Uterus (tissue), 4 donors: ENCODE measurements around the gene MYO18B. TPM values are rescaled to one million over a fixed set of nuclear protein-coding genes. Genes with fewer than 3 reads are reported as not detected.

Experiments used
- DNase-seq, 2 donors: peaks; one replicate each; pipeline ENCODE4 v3.0.0-alpha.2; 2019 to 2020
- H3K27ac ChIP-seq, 2 donors: fragments of 200-600 bp; sonication (generic); 1 replicate in 1 of 2; 2 replicates in 1 of 2; pipeline ENCODE4 v1.5.1; 2016 to 2018
- H3K27me3 ChIP-seq, 2 donors: fragments of 200-600 bp; sonication (generic); one replicate each; pipeline ENCODE4 v1.5.1; 2018 to 2019; ENCODE audit warnings: control low read depth in 1 of 2
- H3K36me3 ChIP-seq, 2 donors: fragments of 200-600 bp; sonication (generic); one replicate each; pipeline ENCODE4 v1.5.1; 2019; ENCODE audit warnings: control low read depth in 1 of 2
- H3K4me1 ChIP-seq, 2 donors: fragments of 200-600 bp; sonication (generic); one replicate each; pipeline ENCODE4 v1.5.1; 2018 to 2019; ENCODE audit warnings: control low read depth in 1 of 2
- H3K4me3 ChIP-seq, 2 donors: fragments of 200-600 bp; sonication (generic); 1 replicate in 1 of 2; 2 replicates in 1 of 2; pipeline ENCODE4 v1.5.1; 2018 to 2019; ENCODE audit warnings: mild to moderate bottlenecking in 1 of 2
- H3K9me3 ChIP-seq, 2 donors: fragments of 200-600 bp; sonication (generic); one replicate each; pipeline ENCODE4 v1.5.1; 2019; ENCODE audit warnings: control low read depth in 1 of 2
- POLR2A ChIP-seq, 2 donors: fragments of 450-650 bp; IDR thresholded peaks; one replicate each; pipeline ENCODE4 v1.6.1; 2016; ENCODE audit warnings: antibody characterized with exemption in 2 of 2, mild to moderate bottlenecking in 1 of 2, moderate library complexity in 1 of 2
- intact Hi-C: fragments of 100-400 bp; cut with DNase I; formaldehyde crosslinking; loops from one replicate; pipeline ENCODE4 v1.15.1; 2023; ENCODE audit warnings: low total_unique reads
- total RNA-seq, 4 donors: library from RNA; depleted of rRNA in 3 of 4; stranded (reverse); fragments of >200 nt in 3 of 4; gene quantifications; one replicate each; pipeline versions ENCODE4 v1.1.0 to v1.2.4, GENCODE V29; 2014 to 2023
- TF ChIP-seq, protein P1 (sequence below), 4 experiments: fragments of 200-600 bp in 2 of 4; fragments of 450-650 bp in 2 of 4; sonication (generic) in 2 of 4; IDR thresholded peaks; one replicate each; pipeline ENCODE4 v1.5.1; 2016 to 2019; ENCODE audit warnings: antibody characterized with exemption in 4 of 4, mild to moderate bottlenecking in 2 of 4, moderate library complexity in 1 of 4
- donor health status: DM: yes; HTN: yes; CAD: no.

Gene MYO18B
- total RNA-seq, 4 donors from 2014 or later, result 0.41 to 0.43 TPM; not detected in 2

DNA sequence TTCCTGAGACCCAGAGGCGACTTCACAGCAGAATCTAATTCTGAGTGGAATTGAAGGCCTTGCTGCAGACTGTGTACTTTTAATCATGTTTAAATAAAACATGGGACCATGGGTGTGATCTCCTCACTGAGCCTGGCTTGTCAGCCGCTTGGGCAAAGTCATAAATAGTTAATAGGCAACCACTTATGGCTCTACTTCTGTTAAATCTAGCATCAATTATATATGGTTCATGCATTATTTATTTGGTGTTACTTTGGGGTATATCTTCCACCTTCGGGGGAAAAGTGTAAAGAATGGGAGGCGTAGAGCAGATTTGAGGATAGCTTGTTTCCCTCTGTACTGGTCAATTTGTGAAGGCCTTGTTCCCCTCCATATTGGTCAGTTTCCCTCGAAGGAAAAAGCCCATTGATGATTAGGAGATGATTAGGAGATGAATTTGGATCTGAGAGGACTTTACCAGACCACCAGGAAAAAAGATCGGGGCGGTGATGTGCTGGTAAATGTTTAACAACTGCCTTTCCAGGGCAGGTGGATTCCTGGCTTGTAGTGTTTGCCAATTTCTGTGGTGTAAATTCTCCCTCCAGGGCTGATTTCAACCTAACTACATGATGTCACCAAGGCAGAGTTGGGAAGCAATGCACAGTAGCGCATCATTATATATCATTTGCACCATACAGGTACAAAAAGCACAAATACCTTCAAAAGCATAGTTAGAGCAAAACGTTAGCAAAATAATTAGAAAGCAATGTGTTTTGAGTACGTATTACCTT is 223.2 kb downstream of the MYO18B start:
- Histone ChIP-seq H3K36me3 (no peaks in the 10 kb centered on the region), H3K4me3 (no peak overlapping the region), H3K27ac (no peak overlapping the region), H3K4me1 (no peaks in the 10 kb centered on the region), H3K9me3 (no peaks in the 10 kb centered on the region), H3K27me3 (no peaks in the 10 kb centered on the region)
- no peak for DNase-seq
- TF ChIP-seq POLR2A (IDR thresholded peaks at IDR 0.05), result no peak
- TF ChIP-seq, protein P1, sequence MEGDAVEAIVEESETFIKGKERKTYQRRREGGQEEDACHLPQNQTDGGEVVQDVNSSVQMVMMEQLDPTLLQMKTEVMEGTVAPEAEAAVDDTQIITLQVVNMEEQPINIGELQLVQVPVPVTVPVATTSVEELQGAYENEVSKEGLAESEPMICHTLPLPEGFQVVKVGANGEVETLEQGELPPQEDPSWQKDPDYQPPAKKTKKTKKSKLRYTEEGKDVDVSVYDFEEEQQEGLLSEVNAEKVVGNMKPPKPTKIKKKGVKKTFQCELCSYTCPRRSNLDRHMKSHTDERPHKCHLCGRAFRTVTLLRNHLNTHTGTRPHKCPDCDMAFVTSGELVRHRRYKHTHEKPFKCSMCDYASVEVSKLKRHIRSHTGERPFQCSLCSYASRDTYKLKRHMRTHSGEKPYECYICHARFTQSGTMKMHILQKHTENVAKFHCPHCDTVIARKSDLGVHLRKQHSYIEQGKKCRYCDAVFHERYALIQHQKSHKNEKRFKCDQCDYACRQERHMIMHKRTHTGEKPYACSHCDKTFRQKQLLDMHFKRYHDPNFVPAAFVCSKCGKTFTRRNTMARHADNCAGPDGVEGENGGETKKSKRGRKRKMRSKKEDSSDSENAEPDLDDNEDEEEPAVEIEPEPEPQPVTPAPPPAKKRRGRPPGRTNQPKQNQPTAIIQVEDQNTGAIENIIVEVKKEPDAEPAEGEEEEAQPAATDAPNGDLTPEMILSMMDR (IDR thresholded peaks at IDR 0.05), result no peak
- intact Hi-C loops, result no loop called here

DNA sequence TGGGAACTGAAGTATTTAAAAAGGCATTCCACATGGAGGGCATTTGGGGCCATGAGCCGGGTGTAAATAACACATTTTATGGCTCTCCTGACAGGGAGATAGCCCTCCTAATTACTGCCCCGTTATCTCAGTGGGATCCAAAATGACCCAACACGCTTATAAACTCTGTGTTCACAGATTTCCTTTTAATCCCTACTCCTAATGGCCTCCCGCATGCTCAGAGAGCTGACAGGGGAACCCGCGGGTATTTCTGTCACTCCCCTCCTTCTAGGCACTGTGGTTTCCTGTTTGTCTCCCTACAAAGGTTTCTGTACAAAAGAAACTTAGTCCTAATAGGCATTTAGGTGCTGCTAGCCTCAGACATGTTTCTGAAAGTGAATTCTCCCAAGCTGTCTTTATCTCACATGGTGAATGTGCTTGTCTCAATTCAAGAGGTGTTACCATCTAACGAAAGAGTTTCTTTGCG is 224.5 kb downstream of the MYO18B start:
- TF ChIP-seq, protein P1 (IDR thresholded peaks at IDR 0.05), result no peak

DNA sequence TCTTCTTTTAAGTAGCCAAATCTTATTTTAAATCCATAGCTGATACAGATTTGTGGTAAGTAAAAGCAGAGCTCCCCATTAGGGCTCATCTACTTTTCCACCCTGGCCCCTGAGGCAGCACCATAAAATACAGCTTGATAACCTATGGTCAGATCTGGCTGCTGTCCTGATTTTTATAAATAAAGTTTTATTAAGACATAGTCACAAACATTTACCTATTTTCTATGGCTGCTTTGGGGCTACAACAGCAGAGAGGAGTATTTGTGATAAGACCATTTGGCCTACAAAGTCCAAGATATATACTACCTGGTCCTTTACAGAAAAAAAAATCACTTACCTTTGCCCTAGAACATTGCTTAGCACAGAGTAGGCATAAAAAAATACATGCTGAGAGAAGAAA is 227.3 kb downstream of the MYO18B start:
- TF ChIP-seq, protein P1 (IDR thresholded peaks at IDR 0.05), result no peak
- TF ChIP-seq POLR2A (IDR thresholded peaks at IDR 0.05), result no peak
- no peak for DNase-seq
- intact Hi-C loops, result no loop called here
- no peaks in the 10 kb centered on the region for H3K36me3 ChIP-seq
- H3K9me3 ChIP-seq, result no peaks in the 10 kb centered on the region
- no peaks in the 10 kb centered on the region for H3K27me3 ChIP-seq
- H3K4me3 ChIP-seq, result no peak overlapping the region
- no peak overlapping the region for H3K27ac ChIP-seq
- no peaks in the 10 kb centered on the region for H3K4me1 ChIP-seq

More for the DNA sequence above, 224.5 kb downstream of the MYO18B start:
- H3K27ac ChIP-seq, result no peak overlapping the region
- H3K9me3 ChIP-seq, result no peaks in the 10 kb centered on the region
- no peaks in the 10 kb centered on the region for H3K27me3 ChIP-seq
- no peak for DNase-seq
- no peak overlapping the region for H3K4me3 ChIP-seq
- no peaks in the 10 kb centered on the region for H3K36me3 ChIP-seq
- H3K4me1 ChIP-seq, result no peaks in the 10 kb centered on the region
- intact Hi-C loops, result no loop called here

DNA sequence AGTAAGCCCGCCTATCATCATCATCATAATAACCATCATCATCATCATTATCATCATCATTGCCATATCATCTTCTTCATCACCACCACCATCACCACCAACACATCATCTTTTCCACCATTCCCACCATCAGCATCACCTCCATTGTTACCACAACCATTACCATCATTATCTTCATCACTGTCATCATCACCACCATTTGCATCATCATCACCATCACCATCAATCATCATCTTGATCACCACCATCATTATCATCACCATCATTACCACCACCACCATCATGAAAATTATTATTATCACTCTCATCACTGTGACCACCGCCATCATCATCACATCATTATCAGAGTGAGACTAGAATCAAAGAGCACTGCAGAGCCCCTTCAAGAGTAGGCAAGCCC is 227.9 kb downstream of the MYO18B start:
- no peaks in the 10 kb centered on the region for H3K4me1 ChIP-seq
- intact Hi-C loops, result no loop called here
- no peak for DNase-seq
- no peaks in the 10 kb centered on the region for H3K36me3 ChIP-seq
- no peaks in the 10 kb centered on the region for H3K9me3 ChIP-seq
- H3K4me3 ChIP-seq, result no peak overlapping the region
- no peaks in the 10 kb centered on the region for H3K27me3 ChIP-seq
- no peak for TF ChIP-seq POLR2A (IDR thresholded peaks at IDR 0.05)
- TF ChIP-seq, protein P1 (IDR thresholded peaks at IDR 0.05), result no peak
- H3K27ac ChIP-seq, result no peak overlapping the region

DNA sequence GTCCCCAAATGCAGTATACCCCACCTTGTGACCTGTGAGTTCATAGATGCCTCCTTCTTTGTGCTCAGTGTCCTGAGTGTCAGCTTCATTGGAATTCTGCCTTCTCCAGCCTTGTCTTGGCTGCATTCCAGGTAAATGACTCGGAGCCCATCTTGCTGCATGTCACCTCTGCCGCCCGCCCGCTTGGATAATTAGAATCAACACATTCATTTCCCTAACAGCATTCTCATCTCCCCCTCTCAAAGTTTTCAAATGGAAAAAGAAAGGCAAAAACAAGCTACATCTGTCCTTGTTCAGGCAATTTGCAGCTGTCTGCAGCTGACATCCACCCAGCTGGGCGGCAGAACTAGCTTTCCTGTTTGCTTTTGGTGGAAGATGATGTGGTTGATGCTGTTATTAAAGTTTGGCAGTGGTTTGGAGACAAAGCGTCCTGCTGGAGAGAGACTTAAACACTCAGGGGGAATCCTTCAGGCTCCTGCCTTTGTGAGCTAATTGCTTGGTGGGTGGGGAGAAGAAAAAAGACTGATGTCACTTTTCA is 228.5 kb downstream of the MYO18B start:
- no peaks in the 10 kb centered on the region for H3K9me3 ChIP-seq
- no peaks in the 10 kb centered on the region for H3K27me3 ChIP-seq
- H3K4me3 ChIP-seq, result no peak overlapping the region
- H3K36me3 ChIP-seq, result no peaks in the 10 kb centered on the region
- intact Hi-C loops, result no loop called here
- H3K4me1 ChIP-seq, result no peaks in the 10 kb centered on the region
- H3K27ac ChIP-seq, result no peak overlapping the region
- no peak for DNase-seq
- TF ChIP-seq POLR2A (IDR thresholded peaks at IDR 0.05), result no peak
- TF ChIP-seq, protein P1 (IDR thresholded peaks at IDR 0.05), result no peak
